Posterior vena cava (tissue), 2 donors: ENCODE data around the gene AKAP13. TPM values are rescaled to one million over a fixed set of nuclear protein-coding genes. Genes with fewer than 3 reads are reported as not detected.
"Not testable (repeated sequence)": the region's sequence is repeated elsewhere in the genome, so short reads cannot be mapped to it uniquely, and the experiment has no call there.

Experiments
- DNase-seq: peaks from one replicate; pipeline ENCODE4 v3.0.0-alpha.2; 2020; ENCODE audit warnings: low spot score
- intact Hi-C, 2 donors: fragments of 100-400 bp; cut with DNase I; formaldehyde crosslinking; loops; one replicate each; pipeline versions ENCODE4 v1.14.1 to v1.14.2; 2022 to 2023
- total RNA-seq, 2 donors: library from RNA; stranded (reverse); fragmentation: NEBNext Ultra II Directional; extraction: Animal tissue kit (Norgen Biotek cat#: 25700); gene quantifications; one replicate each; pipeline ENCODE4 v1.2.1, GENCODE V29; 2021
- donor health status: DM: yes; HTN: yes; CAD: no.
- donor health status: DM: yes; HTN: yes; CAD: no.

Gene AKAP13
- total RNA-seq, 2 donors from 2014 or later: 214 TPM

DNA sequence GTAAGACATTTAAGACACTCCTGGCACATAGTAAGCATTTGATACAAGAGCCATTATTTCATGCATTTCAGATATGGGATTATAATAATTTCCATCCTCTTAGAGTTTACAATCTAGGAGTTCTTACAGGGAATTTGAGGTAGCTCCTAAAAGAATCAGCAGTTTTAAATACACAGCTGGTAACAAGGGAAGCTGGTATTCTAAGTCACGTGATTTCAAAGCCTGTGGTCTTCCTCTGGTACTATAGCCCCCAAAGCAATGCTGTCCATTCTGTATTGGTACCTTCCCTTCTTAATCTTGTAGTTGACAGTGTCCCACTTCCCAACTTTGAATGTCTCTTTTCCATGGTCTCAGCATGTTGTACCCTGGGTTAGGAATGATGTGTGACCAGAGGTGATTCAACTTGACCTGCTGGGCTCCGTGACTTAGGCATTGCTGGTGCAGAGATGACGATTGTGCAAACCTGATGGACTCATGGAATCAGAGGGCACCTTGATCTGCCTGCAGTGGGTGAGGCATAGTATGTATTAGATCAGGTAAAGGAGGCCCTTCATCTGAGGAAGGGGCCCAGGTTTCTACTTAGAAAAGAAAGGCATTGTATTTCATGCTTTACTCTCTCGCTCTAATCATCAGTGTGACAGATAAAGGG is 122.9 kb downstream of the AKAP13 start:
- intact Hi-C loops: no loop called here

DNA sequence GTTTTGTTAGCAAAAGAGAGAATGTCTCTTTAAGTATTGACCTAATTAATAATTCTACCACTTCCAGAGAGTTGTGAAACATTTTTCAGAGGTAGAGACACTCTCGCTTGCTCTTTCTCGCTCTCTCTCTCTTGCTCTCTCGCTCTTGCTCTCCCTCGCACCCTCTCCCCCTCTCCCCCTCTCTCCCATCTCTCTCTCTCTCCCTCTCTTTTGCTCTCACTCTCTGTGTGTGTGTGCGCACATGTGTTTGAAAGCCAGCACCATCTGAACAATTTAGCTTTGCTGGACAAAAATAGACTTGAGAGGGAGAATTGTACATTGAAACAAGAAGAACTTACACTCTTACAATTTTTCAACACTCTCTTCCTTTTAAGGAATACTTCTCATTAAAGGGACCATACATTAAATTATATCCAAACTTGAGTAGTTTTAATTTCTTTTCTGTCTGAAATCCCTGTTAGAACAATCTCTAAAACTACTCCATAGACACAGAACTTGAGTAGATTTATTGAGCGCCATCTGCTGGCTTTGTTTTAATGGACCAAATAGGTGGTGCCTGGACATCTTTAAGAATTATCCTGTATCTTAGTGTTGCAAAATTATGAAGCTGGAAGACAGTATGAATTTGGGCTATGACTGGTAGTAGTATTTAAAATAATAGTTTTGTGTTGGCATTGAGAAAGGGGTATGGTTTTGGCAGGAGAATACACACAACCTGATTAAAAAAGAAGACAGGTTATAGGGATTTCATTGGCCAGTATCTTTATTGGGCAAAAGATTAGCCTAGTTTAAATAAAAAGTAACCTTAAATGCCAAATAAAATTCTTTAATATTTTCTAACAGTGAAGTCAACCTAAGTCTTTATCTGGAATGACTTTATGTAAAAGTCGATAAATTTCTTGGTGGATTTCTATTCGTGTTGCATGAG is 124.6 kb downstream of the AKAP13 start:
- no peak for DNase-seq
- intact Hi-C loops: no loop called here

More for the DNA sequence above, 122.9 kb downstream of the AKAP13 start:
- no peak for DNase-seq

DNA sequence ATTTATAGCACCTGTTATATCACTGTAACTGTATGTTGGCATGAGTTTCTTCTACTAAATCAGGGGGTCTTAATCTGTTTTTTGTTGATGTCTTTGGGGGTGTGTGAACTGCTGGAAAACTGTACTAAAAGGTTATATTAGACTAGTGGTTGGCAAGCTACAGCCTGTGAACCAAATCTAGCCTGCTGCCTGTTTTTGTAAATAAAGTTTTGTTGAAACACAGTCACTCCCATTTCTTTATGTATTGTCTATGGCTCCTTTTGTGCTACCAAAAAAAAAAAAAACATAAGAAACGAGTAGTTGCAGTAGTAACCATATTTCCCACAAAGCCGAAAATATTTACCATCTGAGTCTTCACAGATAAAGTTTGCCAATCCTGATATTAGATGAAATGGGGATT is 126.7 kb downstream of the AKAP13 start:
- intact Hi-C loops: no loop called here
- DNase-seq: no peak

DNA sequence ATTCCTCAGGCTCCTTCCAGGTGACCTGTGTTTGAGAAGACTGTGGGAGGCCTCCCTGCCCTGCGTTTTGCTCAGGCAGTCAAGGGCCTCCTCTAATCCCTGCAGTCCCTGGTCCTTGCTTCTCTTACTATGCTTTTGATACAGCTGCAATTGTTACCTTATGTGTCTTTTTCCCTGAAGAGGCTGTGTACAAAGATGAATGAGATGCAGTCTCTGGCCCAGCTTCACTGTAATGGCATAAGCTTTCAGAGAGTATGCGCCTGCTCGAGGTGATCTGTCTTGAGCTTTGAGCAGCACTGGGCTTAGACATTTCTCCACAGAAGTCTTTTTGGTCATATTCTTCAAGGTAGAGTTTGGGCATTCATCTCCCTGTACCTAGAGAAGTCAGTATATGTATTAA is 129.6 kb downstream of the AKAP13 start:
- DNase-seq: no peak
- intact Hi-C loops: no loop called here

DNA sequence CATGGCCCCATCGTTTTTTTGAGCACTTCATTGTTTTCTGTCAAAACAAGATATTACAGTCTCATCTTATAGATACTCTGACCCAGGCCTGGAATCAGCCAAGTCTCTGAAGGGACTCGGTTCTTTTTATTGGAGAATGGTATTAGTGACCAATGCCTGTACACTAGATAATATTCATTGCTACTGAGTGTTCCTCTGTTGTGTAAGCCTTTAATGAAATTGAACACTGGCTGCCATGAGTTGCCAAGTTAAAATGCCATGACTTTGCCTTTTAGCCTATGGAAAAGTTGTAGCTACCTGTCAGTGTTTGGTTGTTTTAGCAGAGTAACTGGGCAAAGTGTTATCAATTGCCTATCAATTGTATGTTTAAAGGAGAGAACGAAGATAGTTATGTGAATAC is 134.0 kb downstream of the AKAP13 start:
- no peak for DNase-seq
- intact Hi-C loops: no loop called here

DNA sequence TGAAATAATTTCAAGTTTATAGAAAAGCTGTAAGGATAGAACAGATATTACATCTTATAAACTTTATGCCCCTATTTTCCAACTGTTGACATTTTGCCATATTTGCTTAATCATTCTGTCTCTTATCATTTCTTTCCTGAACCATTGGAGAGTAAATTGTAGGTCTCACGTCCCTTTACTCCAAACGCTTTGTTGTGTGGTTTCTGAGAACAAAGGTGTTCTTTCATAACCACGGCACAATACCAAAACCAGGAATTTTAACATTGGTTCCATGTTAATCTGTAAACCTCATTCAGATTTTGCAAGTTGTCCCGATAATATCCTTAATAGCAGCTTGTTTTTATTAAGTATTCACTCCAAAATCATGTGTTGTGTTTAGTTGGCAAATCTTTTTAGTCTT is 134.8 kb downstream of the AKAP13 start:
- no peak for DNase-seq
- intact Hi-C loops: no loop called here

DNA sequence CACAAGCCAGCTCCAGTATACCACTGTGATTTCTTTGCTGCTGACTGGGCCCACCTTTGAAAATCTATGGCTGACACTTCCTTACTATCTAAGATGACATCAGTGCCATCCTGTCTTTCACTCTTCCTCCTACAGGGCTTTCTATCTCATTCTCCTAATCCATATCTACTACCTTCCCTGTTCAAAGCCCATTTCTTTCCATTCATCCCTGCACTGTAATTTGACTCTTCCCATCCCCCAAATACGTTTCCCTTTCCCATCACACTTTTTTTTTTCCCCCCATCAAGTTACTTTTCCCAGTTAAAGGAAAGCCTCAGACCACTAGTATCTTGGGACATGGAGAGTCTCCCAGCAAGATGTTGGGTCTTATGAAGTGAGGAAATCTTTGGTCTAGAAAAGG is 136.7 kb downstream of the AKAP13 start:
- intact Hi-C loops: no loop called here
- no peak for DNase-seq

DNA sequence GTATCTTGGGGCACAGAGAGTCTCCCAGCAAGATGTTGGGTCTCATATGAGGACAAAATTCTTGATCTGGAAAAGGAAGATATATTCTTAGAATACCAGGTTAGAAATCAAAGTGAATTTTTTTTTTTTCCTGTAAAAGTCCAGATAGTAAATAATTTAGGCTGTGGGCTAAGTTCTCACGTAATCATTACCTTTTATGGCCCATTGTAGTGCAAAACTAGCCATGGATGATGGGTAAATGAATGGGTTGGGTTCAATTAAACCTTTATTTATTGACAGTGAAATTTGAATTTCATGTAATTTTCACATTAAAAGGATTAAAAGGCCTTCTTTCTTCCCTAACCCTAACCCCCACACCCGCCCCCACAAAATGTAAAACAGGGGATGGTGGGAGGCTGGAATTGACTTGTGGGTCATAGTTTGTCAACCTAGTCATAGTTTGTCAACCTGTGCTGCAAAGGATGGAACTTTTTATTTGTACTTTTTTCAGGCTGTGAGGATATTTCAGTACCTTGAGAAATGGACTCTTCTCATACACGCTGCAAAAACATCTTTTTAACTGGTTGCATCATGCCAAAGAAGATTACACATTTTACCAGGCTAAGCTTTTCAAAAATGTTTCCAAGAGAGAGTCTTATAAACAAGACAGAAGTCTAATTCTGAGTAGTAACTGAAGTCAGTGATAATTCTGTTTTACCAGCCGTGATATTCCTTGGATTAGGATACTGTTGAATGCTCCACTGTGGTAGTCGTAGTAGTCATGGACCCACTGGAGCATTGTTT is 138.8 kb downstream of the AKAP13 start:
- intact Hi-C loops: no loop called here
- DNase-seq: no peak

DNA sequence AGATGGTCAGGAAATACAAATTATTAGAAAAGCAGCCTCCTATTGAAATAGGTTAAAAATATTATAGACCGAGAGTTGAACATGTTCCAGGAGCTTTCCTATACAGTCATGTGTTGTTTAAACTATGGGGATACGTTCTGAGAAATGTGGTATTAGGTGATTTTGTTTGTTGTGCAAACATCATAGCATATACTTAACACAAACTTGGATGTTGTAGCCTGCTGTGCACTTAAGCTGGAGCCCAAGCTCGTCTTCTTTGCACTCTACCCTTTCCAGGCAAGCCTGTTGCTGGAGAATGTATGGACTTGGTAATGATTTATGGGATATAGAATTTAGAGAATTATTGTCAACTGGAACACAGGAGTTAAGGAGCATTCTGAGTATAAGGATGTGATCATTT is 140.2 kb downstream of the AKAP13 start:
- intact Hi-C loops: loop anchor here in 1 of 2 donors (10.0 kb wide), 1 partner anchor 186 kb away; no protein-coding TSS in a partner anchor
- no peak for DNase-seq

DNA sequence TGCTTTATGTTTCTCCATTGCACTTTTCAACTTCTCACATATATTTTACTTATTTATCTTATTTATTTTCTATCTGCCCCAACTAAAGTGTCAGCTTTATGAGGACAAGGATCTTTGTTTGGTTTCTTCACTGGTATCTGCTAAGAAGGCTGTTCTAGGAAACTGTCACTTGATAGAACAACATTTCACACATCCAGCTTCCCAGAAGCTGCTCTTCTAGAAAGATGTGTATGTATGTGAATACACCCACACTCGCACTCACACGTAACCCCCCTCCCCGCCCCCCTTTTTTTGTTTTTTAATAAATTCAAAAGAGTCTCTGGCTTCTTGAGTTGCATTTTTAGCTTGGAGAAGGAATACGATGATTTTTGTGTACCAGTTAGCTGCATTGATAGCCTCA is 143.1 kb downstream of the AKAP13 start:
- DNase-seq: no peak
- intact Hi-C loops: loop anchor here in 1 of 2 donors (10.0 kb wide), 1 partner anchor 189 kb away; no protein-coding TSS in a partner anchor

DNA sequence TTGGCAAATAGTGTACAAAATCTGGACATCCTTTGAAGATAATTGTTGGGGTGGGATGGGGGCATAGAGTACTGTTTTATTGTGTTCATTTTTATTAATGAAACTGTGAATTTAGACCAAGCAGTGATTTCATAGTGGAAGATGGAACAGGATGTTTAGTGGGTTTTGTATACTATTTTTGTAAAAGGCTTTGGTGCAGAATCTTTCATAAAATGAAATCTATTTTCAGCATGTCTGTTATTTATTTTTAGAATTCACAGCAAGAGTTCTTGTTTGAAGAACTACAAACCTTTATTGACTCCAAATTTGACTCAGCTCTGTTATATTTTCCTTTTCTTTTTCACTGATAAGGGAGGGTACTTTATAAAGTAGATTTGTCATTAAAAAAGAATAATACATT is 145.4 kb downstream of the AKAP13 start:
- intact Hi-C loops: loop anchor here in 1 of 2 donors (10.0 kb wide), 1 partner anchor 191 kb away; no protein-coding TSS in a partner anchor
- DNase-seq: no peak

DNA sequence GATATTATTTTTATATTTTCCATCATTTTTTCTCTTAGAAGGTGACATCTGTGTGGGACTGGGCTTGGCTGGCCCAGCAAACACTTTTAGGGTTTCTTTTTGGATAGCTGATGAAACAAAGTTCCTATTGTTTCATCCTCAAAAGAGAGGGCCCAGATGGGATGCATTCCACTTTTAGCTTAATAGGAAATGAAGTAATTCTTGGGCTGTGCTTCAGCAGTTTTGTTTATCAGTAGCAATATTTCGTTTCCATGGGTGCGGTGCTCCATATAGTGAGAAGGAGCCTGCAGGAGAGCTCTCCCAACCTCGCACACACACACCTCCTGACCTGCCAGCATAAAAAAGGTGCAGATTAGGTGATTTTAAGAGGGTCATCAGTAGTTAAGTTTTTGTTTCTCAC is 147.5 kb downstream of the AKAP13 start:
- no peak for DNase-seq
- intact Hi-C loops: loop anchor here in 1 of 2 donors (10.0 kb wide), 1 partner anchor 193 kb away; no protein-coding TSS in a partner anchor

DNA sequence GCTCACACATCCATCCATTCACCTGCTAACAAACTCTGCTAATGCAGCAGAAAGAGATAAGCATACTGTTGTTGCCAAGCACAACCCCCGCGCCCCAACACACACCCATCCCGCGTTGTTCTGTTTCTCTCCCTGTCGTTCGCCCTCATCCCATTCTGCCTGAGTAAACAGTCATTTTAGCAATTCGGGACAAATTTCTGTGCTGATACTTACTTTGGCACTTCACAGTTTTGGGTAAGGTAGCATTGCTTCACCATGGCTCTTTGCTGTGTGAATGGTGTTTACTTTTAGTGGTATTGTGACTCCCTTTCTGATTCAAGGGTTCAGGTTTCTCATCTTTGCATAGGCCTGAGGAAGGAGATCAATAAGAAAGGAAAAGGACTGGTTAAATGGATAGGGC is 149.7 kb downstream of the AKAP13 start:
- no peak for DNase-seq
- intact Hi-C loops: no loop called here

DNA sequence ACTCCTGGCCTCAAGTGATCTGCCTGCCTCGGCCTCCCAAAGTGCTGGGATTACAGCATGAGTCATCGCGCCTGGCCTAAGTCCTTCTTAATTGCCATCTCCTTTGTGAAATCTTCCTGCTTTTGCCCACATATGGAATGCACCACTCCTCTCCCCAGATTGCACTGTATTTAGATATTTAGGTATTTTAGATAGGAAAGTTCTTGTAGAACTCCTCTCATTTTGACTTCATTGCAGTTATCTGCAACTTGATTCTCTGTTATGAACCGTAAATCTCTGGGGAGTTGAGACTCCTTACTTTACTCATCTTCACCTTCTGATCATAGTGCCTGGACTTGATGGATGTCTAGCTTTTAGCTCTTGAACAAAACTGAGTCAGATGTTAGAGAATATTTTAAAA is 150.7 kb downstream of the AKAP13 start:
- intact Hi-C loops: no loop called here
- DNase-seq: no peak

DNA sequence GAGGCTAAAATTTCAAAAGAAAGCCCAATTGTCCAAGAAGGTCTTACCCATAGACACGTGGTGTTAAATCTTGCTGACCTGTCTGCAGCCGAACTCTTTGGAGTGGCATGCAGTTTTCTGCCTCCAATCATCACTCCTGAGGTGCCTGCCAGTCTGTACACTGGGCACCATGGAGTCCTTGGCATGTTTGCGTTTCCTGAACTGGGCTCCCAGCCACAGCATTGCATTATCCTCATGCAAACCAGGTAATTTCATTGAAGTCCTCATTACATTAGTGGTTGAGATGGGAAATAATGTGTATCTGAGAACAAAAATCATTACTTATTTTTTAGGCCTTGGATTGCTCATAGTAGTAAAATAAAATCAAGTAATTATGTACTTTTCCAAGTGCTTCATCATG is 152.3 kb downstream of the AKAP13 start:
- intact Hi-C loops: no loop called here
- no peak for DNase-seq

DNA sequence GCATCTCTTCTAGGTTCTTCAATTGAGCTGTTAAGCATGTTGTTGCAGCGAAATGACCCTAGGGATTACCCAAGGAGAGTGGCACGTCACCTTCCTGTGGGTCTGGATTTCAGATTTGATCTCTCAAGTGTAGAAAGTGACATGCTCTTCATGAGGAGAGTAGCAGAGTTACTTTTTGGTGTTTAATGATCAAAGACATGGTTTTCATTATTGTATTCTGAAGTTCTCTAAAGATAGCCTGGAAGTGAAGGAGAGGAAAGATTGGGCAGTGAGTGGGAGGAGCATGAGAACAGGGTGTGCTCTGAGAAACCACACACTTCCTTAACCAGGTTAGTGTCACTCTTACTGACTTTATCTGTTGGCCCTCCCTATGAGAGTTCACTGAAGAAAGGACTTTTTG is 153.6 kb downstream of the AKAP13 start:
- no peak for DNase-seq
- intact Hi-C loops: no loop called here

DNA sequence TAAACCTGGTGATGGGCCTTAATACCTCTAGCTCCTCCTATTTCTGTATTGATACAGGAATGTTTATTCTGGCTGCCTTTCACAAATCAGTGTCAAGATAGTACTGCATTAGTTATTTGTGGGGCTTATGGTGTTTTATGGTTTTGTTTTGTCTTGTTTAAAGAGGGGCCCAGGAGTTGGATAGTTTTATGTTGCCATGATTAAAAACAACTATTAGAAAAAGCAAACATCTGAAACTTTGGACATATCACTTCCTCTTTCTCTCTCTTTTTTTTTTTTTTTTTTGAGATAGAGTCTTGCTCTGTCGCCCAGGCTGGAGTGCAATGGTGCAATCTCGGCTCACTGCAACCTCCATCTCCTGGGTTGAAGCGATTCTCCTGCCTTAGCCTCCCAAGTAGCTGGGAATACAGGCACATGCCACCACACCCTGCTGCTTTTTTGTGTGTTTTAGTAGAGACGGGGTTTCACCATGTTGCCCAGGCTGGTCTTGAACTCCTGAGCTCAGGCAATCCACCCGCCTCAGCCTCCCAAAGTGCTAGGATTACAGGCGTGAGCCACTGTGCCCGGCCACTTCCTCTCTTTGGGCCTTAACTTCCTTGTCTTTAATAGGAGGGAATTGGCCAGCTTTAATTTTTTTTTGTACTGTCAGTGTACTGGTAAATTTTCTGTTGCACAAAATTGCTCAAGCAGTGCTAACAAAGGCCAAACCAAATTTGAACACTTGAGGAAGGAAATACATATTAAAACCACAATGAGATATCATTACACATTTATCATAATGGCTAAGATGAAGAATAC is 155.3 kb downstream of the AKAP13 start:
- DNase-seq, intact Hi-C loops: not testable (repeated sequence)

DNA sequence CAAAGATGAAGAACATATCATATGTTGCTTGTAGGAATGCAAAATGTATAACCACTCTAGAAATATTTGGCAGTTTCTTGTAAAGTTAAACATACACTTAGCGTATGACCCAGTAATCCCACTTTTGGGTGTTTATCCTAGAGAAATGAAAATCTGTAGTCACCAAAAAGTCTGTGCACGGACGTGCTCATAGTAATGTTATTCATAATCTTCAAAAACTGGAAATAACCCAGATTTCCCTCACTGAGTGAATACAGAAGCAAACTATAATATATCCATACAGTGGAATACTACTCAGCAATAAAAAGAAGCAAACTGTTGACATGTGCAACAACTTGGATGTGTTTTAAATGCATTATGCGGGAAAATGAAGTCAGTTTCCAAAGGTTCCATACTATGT is 155.9 kb downstream of the AKAP13 start:
- intact Hi-C loops: no loop called here
- DNase-seq: no peak

DNA sequence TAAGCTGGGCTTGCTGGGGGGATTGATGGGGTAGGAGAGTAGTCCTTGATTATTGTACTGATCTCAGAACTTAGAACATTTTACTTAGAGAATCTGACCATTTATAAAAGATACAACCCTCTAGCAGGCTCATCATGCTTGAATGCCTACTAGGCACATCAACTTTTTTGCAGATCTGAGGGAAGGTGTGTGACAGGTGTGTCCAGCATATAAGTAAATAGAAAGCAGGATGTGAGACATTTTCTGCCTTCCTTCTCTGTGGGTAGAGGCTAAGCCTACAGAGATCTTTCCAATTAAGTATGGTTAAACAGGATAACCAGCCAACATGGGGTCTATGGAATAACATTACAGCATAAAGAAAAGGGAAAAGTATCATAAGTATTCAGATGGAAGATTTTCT is 159.1 kb downstream of the AKAP13 start:
- intact Hi-C loops: no loop called here

More for the DNA sequence above, 159.1 kb downstream of the AKAP13 start:
- DNase-seq: no peak
